GM03348 (cell line): ENCODE measurements around the gene RAP1GAP2.

Experiments used
- DNase-seq: peaks from one replicate; pipeline ENCODE4 v3.0.0; 2012; ENCODE audit warnings: low spot score

Gene RAP1GAP2

DNA sequence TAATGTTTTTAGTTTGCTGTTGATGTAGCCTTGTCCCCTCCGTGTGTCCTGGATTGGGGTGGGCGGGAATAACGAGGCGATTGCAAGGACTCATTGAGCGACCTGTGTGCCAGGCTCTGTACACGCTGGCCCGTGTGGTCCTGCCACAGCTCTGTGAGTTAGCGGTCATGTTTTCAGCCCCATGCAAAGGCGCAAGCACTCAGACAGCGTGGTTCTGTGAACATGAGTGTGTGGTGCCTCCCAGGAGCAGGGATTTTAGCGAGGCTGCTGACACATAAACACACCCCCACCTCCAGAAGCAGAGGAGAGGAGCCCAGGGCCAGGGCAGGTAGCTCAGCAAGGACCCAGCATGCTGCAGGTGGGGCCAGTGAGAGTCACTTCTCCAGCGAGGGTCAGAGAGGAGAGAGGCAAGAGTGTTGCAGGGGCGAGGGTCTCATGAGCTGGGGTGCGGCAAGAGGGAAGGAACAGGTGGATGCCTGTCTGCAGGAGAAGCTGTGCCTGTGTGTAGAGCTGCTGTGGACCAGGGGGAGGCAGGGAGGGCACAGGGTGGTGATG, 151.8 kb downstream of the RAP1GAP2 start:
- DNase-seq = no peak

DNA sequence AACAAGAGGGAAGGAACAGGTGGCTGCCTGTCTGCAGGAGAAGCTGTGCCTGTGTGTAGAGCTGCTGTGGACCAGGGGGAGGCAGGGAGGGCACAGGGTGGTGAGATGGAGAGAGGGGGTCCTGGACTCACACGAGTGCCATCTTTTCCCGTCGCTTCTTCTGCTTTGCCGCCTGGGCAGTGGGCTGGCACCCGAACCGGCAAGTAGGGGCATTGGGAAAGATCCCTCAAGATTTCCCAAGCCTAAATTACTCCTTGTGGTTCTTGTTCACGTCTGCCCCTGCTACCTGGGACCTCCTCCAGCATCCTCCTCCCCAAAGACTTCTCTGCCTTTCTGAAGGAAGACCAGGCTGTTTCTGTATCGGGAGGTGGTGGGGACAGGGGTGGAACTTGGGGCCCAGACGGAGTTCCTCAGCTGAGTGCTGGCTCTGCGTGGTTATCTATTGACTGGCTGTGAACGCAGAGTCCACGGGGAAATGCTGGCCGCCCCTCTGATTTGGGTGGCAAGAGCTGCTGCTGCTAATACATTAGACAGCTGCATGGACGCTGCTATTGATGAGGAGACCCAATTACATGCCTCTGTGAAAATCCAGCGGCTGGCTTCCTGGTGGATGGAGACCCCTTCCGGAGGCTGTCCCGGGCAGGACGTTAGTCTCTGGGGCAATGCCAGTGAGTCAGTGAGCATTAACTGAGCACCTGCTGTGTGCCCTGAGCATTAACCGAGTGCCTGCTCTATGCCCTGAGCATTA, 152.7 kb downstream of the RAP1GAP2 start:
- no peak for DNase-seq

DNA sequence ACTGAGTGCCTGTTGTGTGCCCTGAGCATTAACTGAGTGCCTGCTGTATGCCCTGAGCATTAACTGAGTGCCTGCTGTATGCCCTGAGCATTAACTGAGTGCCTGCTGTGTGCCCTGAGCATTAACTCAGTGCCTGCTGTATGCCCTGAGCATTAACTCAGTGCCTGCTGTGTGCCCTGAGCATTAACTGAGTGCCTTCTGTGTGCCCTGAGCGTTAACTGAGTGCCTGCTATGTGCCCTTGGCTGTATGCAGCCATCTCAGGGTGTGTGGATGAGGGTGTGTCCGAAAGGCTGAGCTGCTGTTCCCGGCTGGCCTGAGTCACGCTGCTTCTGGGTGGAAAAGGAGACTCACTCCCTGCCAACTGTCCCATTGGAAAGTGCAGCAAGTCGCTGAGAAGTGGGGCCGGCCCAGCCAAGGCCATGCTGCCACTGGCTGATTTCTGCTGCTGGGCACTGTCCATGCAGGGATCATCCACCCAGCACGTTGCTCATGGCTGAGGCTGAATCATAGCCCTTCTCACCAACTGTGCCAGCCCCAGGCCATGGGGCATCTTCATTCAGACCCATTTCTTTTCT, 153.3 kb downstream of the RAP1GAP2 start:
- DNase-seq = peak; percentile 70

DNA sequence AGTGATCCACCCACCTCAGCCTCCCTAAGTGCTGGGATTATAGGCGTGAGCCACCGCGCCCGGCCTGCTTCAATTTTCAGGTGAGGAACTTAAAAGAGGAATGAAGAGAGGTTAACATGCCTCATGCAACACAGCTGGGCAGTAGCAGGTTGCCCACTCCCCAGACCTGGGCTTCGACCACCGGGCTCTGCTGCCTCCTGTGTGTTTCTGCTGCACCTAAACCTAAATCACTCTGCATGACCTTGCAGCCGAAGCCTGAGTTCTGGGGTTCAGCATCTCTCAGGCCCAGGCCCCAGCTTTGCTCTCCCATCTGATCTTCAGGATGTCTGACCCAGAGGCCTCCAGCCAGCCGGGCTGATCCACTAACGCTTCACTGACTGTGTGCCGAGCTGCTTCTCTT, 154.6 kb downstream of the RAP1GAP2 start:
- no peak for DNase-seq

DNA sequence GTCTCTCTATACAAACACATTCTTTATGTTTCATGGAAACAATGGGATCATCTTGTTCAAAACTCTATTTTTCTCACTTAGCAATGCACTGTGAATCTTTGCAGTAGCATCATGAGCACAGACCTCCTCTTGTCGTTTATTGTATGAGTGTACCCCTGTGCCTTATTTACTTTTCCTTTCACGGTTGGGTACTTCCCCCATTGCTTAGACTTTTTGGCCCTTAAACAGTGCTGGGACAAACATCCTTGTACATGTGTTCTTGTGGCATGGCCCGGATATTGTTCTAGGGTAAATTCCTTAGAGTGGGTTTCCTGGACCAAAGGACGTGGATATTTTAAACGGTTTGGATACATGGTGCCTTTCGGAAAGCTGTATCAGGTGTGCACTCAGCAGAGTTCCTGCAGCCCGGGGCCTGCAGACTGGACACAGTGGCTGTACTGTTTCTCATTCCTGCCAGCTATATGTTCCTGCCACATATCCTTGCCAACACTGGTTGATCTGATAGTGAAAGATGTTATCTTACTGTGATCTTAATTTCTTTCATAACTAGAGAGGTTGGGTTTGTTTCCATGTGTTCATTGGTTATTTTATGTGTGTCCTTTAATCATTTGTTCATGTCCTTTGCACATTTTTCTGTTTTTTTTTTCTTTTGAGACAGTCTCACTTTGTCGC, 156.1 kb downstream of the RAP1GAP2 start:
- DNase-seq = no peak

DNA sequence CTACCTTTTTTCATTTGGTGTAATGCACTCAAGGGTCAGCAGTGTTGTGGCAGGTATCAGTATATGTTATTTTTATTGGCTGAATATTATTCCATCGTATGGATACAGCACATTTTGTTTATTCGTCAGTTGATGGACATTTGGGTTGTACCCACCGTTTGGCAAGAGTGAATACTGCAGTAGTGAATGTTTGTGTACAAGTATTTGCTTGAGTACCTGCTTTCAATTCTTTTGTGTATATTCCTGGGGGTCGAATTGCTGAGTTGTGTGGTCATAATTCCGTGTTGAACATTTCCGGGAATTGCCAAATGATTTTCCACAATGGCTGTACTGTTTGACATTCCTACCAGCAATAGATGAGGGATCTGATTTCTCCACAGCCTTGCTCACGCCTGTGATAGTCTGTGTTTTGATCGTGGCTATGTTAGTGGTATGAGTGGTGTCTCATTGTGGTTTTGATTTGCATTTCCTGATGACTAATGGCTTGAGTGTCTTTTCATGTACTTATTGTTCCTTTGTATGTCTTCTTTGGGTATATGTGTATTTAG, 158.7 kb downstream of the RAP1GAP2 start:
- DNase-seq = peak; percentile 62

DNA sequence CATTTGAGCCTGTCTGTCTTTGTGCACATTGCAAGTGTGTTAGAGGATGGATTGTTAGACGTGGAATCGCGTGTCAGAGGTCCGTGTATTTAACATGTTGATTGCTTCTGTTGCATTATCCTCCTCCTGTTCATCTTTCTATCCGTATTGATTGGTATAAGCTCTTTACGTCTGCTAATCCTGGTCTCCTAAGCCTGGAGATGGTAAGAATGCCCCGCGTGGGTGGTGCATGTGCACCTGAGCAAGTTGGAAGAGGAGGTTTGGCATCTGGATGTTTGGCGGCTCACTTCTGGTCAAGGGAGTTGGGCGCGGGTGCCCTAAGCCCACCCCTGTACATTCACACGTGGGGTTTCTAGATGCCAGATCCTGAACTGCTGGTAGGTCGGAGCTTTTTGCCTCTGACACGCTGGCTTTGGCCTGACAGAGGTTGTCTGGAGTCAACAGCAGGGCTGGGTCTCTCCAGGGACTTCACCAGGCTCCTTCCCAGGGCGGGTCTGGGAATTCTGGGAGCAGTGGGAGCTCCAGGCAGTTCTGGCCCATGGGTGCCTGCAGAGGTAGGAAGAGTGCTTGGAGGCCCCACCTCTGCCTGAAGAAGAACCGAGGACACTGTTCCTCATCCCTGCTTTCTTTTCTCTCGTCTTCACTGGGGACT, 159.8 kb downstream of the RAP1GAP2 start:
- DNase-seq = no peak

DNA sequence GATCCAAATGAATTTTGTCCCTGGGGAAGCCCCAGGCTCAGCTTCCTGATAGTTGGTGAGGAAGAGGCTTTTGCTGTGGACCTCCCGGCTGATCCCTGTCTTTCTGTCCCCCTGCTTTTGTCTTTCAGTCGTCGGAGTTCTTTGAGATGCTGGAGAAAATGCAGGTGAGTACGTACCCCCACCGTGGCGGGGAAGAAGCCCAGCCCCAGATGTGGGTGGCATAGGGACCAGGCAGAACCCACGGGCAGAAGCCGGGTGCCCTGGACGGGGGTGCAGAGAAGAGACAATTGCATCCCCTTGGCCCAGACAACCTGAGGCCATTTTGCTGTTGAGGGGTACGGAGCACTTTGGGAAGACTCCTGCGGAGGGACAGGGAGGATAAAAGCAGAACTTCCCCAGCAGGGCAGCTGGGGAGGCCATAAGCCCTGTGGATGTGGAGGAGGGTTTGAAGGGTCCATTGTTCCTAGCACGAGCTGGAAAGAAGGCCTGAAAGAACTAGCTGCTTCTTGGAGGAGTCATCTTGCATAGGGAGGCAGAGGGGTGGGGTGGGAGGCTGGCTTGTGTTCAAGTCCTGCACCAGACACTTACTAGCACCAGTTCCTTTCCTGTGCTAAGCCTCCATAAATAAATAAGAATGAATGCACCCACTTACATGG, 161.5 kb downstream of the RAP1GAP2 start:
- DNase-seq = no peak

DNA sequence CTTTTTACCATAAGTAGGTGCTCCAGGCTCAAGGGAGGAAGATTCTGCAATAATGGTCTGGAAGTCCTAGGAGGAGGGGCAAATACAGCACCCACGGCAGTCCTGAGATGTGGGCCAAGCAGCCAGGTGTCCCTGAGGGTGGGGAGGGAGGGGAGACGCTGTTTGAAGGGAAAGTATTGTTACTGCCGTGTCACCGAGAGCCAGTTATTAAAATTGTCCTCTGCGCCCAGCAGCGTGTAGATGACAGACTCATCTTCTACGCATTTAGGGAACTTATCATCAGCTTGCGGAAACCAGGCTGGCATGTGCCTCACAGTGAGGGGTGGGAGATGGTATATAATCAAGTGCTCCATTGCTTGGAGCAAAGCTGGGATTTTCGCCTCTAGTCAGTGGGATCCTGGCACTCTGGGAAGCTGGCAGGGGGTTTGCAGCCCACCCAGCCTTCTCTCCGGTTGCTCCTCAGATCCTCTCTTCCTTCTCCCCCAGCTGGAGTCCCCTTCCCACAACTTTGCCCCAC, 162.5 kb downstream of the RAP1GAP2 start:
- DNase-seq = no peak

DNA sequence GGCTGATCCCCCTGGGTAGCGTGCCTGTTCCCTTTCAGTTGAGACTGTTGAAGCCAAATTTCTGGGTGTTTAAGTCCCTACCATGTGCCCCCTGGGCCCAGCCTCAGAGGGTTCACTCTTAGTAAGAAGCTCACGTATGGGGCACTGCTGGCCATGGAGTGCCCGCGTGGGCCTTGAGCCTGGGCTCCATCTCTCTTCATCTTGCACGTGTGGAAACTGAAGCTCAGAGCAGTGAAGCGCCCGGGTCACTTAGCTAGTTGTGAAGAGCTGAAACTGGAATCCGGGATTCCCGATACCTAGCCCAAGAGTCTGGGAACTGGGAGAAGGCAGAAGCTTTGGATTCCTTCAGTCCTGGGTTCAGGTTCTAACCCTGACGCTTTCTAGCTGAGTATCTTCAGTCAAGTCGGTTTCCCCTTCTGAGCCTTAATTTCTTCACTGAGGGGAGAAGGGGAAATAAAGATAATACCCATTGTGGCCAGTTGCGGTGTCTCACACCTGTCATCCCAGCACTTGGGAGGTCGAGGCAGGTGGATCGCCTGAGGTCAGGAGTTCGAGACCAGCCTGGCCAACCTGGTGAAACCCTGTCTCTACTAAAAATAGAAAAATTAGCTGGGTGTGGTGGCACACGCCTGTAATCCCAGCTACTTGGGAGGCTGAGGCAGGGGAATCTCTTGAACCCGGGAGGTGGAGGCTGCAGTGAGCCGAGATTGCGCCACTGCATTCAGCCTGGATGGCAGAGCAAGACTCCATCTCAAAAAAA, 163.3 kb downstream of the RAP1GAP2 start:
- DNase-seq = no peak

DNA sequence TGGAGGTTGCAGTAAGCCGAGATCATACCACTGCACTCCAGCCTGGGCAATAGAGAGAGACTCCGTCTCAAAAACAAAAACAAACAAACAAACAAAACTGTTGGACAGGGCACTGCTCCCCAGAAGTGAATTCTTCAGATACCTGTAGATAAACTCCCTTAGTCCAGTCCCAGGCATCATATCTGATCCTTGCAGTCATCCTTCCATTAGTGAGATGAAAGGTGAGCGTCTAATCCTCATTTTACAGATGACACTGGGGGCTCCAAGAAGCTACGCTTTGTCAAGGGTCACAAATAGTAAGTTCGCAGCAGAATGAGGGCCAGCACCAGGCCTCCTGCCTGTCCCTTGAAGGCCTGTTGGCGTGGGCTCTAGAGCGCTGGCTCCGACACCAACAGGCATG, 165.2 kb downstream of the RAP1GAP2 start:
- no peak for DNase-seq

DNA sequence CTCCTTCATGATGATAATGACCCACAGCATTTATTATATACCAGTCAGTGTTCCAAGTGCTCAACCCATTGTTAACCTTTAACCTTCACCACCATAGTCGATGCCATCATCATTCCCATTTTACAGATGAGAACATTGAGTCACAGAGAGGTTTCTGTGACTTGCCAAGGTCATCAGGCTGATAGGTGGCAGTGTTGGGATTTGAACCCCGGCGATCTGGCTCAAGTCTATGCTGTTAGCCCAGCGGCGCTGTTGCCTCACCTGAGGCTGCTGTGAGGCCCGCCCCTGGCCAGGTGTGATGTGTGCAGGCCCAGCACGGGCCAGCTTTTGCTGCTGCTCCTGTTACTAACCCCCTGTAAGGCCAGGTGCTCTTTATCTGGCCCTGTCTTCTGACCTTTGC, 166.0 kb downstream of the RAP1GAP2 start:
- no peak for DNase-seq

DNA sequence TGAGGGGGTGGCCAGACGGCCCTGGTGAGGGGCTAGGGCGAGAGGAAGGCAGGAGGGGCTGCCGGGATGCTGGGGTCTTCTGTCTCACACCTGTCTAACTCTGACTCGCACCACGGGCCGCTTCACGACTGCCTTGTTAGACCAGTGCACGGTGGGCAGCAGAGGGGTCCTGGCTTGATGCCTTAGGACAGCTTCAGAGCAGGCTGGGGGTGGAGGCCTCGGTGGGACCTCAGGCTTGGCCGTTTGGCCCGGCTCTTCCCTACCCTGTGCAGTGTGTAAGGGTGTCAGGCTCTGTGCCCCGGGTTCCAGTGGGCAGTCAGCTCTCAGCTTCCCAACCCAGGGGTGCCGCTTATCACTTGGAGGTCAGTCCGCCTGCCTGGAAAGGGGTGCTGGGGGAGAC, 166.5 kb downstream of the RAP1GAP2 start:
- DNase-seq = no peak

DNA sequence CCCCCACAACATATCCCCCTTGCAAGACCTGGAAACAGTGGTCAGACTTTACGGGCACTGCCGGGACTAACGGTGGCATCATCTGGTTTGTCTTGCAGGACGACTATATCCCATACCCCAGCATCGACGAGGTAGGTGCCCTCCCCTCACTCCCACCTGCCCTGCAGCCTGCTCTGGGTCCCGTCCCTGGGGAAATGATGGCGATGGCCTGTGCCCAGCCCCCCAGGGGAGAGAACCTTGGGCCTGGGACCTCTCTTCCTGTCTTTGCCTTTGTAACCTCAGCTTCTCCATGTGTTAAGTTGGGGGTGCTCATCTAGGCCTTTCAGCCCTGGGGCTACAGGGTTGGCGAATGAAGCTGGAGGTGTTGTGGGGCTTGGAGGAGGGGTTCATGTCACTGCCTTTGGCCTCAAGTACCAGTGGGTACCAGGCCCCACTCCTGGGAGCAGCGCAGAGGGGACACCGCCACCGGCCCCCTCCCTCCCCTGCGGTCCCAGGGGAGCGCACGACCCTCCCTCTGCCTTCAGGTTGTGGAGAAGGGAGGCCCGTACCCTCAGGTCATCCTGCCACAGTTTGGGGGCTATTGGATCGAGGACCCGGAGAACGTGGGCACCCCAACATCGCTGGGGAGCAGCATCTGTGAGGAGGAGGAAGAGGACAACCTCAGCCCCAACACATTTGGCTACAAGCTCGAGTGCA, 167.2 kb downstream of the RAP1GAP2 start:
- DNase-seq = no peak

DNA sequence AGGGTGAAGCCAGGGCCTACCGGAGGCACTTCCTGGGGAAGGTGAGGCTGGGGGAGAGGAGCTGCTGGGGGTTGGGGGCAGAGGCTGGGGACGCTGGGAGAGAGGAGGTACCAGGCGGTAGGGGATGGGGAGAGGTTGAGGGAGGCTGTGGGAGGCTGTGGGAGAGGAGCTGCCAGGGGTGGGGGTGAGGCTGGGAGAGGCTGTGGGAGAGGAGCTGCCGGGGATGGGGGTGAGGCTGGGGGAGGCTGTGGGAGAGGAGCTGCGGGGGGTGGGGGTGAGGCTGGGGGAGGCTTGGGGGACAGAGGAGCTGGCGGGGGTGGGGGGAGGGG, 167.8 kb downstream of the RAP1GAP2 start:
- no peak for DNase-seq

DNA sequence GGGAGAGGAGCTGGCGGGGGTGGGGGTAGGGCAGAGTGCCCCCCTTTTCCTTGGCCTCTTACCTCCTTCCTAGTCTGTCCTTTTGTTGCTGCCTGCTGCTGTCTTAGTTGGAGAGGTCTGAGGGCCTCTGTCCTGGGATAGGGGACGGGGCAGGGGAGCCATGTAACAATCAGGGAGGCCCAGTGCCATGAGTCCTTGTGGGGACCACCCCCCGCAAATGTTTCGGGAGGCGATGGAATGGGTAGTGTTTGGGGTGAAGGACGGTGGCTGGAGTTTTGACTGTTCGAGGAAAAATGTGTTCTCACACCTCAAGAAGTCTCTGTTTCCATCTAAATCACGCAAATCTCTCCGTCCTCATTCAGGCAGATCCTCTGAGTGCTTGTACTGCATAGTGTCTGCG, 168.1 kb downstream of the RAP1GAP2 start:
- DNase-seq = no peak

DNA sequence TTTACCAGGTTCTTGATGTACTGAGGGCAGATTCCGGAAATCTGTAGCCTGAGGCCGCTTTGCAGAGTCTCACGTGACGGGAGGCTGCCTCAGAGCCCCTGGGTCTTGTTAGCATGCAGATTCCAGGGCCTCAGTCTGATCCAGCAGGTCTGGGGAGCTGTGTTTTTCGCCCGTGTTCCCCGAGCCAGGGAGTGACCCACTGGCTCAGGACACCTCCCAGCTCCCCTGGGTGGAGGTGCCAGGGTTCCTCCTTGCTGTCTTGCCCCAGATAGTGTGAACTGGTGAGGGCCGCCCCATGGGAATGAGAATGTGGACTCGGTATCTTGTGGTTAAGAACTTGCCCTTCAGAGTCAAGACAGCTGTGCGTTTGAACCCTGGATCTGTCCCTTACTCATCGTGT, 168.6 kb downstream of the RAP1GAP2 start:
- no peak for DNase-seq

DNA sequence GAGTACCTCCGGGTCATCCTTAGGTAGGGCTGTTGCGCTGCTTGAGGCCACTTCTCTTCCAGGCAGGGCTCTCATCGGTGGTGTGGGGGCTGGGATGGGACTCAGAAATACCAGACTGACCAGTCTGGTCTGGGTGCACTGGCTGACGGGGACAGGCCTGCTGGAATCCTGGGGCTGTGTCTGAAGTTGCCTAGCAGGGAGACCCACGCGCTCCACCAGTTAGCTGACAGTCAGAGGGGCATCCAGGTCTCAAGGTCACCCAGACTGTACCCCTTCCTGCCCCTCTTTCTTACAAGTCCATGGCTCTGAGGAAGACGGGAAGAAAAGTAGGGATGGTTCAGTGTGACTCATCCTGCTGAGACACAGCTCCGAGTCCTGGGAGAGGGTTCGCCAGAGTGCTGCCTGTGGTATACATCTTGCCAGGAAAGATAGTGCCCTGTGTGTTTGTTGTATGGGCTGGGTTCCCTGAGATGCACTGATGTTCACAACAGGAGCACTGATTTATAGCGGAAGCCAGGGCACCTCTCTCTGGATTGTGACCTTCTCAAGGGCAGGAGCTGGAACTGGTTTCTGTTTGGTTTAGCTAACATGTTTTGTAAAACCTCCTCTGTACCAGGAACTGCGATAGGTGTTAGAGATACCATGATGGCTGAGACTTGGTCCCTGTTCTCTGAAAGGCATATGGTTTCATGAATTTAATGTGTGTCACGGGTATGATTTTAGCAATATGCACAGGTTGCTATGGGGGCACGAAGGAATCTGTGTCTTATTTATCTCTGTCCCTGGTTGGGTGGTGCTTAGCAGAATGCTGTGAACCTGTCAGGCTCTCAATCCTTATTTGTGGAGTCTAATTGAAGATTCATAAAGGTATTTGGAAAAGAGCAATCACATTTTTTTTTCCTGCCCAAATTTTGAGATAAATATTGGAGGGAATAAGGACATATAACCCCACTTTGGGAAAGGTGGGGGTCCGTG, 169.7 kb downstream of the RAP1GAP2 start:
- DNase-seq = peak; percentile 43

DNA sequence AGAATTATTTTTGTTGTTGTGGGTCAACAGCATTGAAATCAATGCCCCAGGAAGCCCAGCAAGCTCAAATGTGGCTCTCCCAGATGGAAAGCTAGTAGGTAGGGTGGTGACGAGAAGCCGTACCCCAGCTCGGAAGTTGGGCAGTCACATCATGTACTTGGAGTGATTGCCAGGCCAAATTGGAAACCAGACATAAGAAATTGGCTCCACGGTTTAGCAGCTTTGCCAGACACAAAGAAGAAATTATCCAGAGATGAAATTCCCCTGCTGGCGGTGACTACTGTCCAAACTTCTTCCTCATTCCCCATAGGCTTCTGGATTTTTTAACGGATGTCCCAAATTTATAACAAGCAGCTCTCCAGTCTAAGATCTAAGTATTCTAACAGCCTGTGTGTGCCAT, 171.3 kb downstream of the RAP1GAP2 start:
- DNase-seq = no peak
